H9 (cell line): ENCODE results near the gene ATP6V0A1. TPM values are rescaled to one million over a fixed set of nuclear protein-coding genes. Genes with fewer than 3 reads are reported as not detected.

Experiments used
- DNase-seq: peaks from one replicate; pipeline ENCODE4 v3.0.0-alpha.2; 2017
- H2AFZ ChIP-seq: one replicate; pipeline ENCODE4 v1.6.1; 2013; ENCODE audit warnings: mild to moderate bottlenecking, low read length, control low read depth, moderate library complexity
- H2AK5ac ChIP-seq: 2 replicates; pipeline ENCODE4 v1.6.1; 2013; ENCODE audit warnings: low read length, control low read depth, mixed read lengths; ENCODE audit not compliant: insufficient read length
- H2BK120ac ChIP-seq: one replicate; pipeline ENCODE4 v1.6.1; 2013; ENCODE audit warnings: low read depth, mild to moderate bottlenecking, low read length, control low read depth, inconsistent platforms; ENCODE audit not compliant: poor library complexity, severe bottlenecking
- H2BK12ac ChIP-seq: 2 replicates; pipeline ENCODE4 v1.6.1; 2013; ENCODE audit warnings: low read length, control low read depth, mixed read lengths, low read depth; ENCODE audit not compliant: insufficient read length
- H2BK15ac ChIP-seq: 2 replicates; pipeline ENCODE4 v1.6.1; 2013; ENCODE audit warnings: low read depth, low read length, control low read depth
- H2BK20ac ChIP-seq: one replicate; pipeline ENCODE4 v1.6.1; 2013; ENCODE audit warnings: low read depth, mild to moderate bottlenecking, low read length, control low read depth, inconsistent platforms; ENCODE audit not compliant: poor library complexity, severe bottlenecking
- H2BK5ac ChIP-seq: 2 replicates; pipeline ENCODE4 v1.6.1; 2013; ENCODE audit warnings: low read length, control low read depth, mixed read lengths; ENCODE audit not compliant: insufficient read length
- H3K14ac ChIP-seq: 2 replicates; pipeline ENCODE4 v1.6.1; 2013; ENCODE audit warnings: low read length, control low read depth; ENCODE audit not compliant: insufficient read depth
- H3K18ac ChIP-seq: 2 replicates; pipeline ENCODE4 v1.6.1; 2013; ENCODE audit warnings: low read depth, mild to moderate bottlenecking, mixed read lengths, low read length, control low read depth; ENCODE audit not compliant: insufficient read length
- H3K23ac ChIP-seq: 2 replicates; pipeline ENCODE4 v1.6.1; 2013; ENCODE audit warnings: low read length, control low read depth, mixed read lengths, low read depth; ENCODE audit not compliant: insufficient read length
- H3K23me2 ChIP-seq: 2 replicates; pipeline ENCODE4 v1.6.1; 2013; ENCODE audit warnings: low read depth, mild to moderate bottlenecking, mixed read lengths, low read length, control low read depth; ENCODE audit not compliant: insufficient read length, poor library complexity, severe bottlenecking
- H3K27ac ChIP-seq: 2 replicates; pipeline ENCODE4 v1.5.1; 2013; ENCODE audit warnings: low read length, control low read depth, mixed read lengths, low read depth; ENCODE audit not compliant: insufficient read length
- H3K27me3 ChIP-seq: 2 replicates; pipeline ENCODE4 v1.6.1; 2013; ENCODE audit warnings: low read length, control low read depth, inconsistent platforms; ENCODE audit not compliant: insufficient read depth
- H3K4ac ChIP-seq: 2 replicates; pipeline ENCODE4 v1.6.1; 2013; ENCODE audit warnings: low read depth, mild to moderate bottlenecking, control low read depth, inconsistent platforms, low read length, moderate library complexity
- H3K4me1 ChIP-seq: 2 replicates; pipeline ENCODE4 v1.6.1; 2013; ENCODE audit warnings: low read length, control low read depth, inconsistent platforms; ENCODE audit not compliant: insufficient read depth
- H3K4me2 ChIP-seq: 2 replicates; pipeline ENCODE4 v1.6.1; 2013; ENCODE audit warnings: low read length, control low read depth, mixed read lengths; ENCODE audit not compliant: insufficient read length, insufficient read depth
- H3K56ac ChIP-seq: 2 replicates; pipeline ENCODE4 v1.6.1; 2013; ENCODE audit warnings: low read depth, mild to moderate bottlenecking, mixed read lengths, low read length, control low read depth; ENCODE audit not compliant: insufficient read length
- H3K79me1 ChIP-seq: 2 replicates; pipeline ENCODE4 v1.6.1; 2013; ENCODE audit warnings: low read depth, mild to moderate bottlenecking, moderate library complexity, low read length, control low read depth, inconsistent platforms; ENCODE audit not compliant: insufficient read depth, poor library complexity, severe bottlenecking
- H3K79me2 ChIP-seq: 2 replicates; pipeline ENCODE4 v1.6.1; 2013; ENCODE audit warnings: low read length, control low read depth, inconsistent platforms; ENCODE audit not compliant: insufficient read depth
- H3K9ac ChIP-seq: 2 replicates; pipeline ENCODE4 v1.6.1; 2013; ENCODE audit warnings: low read length, control low read depth, mixed read lengths; ENCODE audit not compliant: insufficient read length; ENCODE audit errors: extremely low read depth
- H3K9me3 ChIP-seq: one replicate; pipeline ENCODE4 v1.6.1; 2013; ENCODE audit warnings: low read depth, low read length, inconsistent platforms; ENCODE audit not compliant: control insufficient read depth
- H3T11ph ChIP-seq: one replicate; pipeline ENCODE4 v1.6.1; 2013; ENCODE audit warnings: mild to moderate bottlenecking, low read length, control low read depth, inconsistent platforms
- H4K20me1 ChIP-seq: one replicate; pipeline ENCODE4 v1.6.1; 2013; ENCODE audit not compliant: control insufficient read depth, insufficient read length, insufficient read depth
- H4K5ac ChIP-seq: 2 replicates; pipeline ENCODE4 v1.6.1; 2013; ENCODE audit warnings: low read depth, mild to moderate bottlenecking, mixed read lengths, low read length, control low read depth; ENCODE audit not compliant: insufficient read length
- H4K8ac ChIP-seq: replicated peaks from 2 replicates; pipeline ENCODE4 v1.6.1; 2013; ENCODE audit warnings: low read length, control low read depth, mixed read lengths, low read depth; ENCODE audit not compliant: insufficient read length
- H4K91ac ChIP-seq: 2 replicates; pipeline ENCODE4 v1.6.1; 2013; ENCODE audit warnings: low read depth, mild to moderate bottlenecking, moderate library complexity, mixed read lengths, low read length, control low read depth; ENCODE audit not compliant: insufficient read length
- H3K27ac Mint-ChIP-seq, 3 experiments: 2 replicates in 2 of 3; 3 replicates in 1 of 3; pipeline ENCODE4 v1.8.0; 2020 to 2021; ENCODE audit warnings: mixed read lengths in 3 of 3, mild to moderate bottlenecking in 1 of 3, moderate library complexity in 1 of 3
- H3K27me3 Mint-ChIP-seq: 2 replicates; pipeline ENCODE4 v1.8.0; 2021; ENCODE audit warnings: low read depth, mild to moderate bottlenecking, moderate library complexity, mixed read lengths
- H3K36me3 Mint-ChIP-seq, 3 experiments: 2 replicates in 2 of 3; 3 replicates in 1 of 3; pipeline ENCODE4 v1.8.0; 2020 to 2021; ENCODE audit warnings: low read depth in 3 of 3, mixed read lengths in 3 of 3; ENCODE audit not compliant: insufficient read depth in 1 of 3
- H3K4me1 Mint-ChIP-seq, 2 experiments: 2 replicates each; pipeline ENCODE4 v1.8.0; 2020; ENCODE audit warnings: mixed read lengths in 2 of 2
- H3K4me3 Mint-ChIP-seq, 2 experiments: 2 replicates in 1 of 2; 3 replicates in 1 of 2; pipeline ENCODE4 v1.8.0; 2020 to 2021; ENCODE audit warnings: mild to moderate bottlenecking in 2 of 2, mixed read lengths in 2 of 2, moderate library complexity in 1 of 2
- H3K9me3 Mint-ChIP-seq, 2 experiments: 2 replicates in 1 of 2; 3 replicates in 1 of 2; pipeline ENCODE4 v1.8.0; 2020; ENCODE audit warnings: mild to moderate bottlenecking in 2 of 2, mixed read lengths in 2 of 2, moderate library complexity in 1 of 2
- WGBS: extraction: QIAGEN DNeasy Blood & Tissue Kit; methylation state at CpG from one replicate; pipeline ENCODE4 v1.1.7; 2013; ENCODE audit warnings: missing lambda C conversion rate, low lambda C conversion rate, mixed read lengths; ENCODE audit not compliant: insufficient read length; ENCODE audit errors: extremely low coverage; 5-methylcytosine and 5-hydroxymethylcytosine counted together
- total RNA-seq: library from RNA; stranded (reverse); gene quantifications from 2 replicates; pipeline ENCODE4 v1.2.1, GENCODE V29; 2021
- TF ChIP-seq, protein P1 (sequence below): fragments of 200-600 bp; sonication (generic); conservative IDR thresholded peaks from 3 replicates; pipeline ENCODE4 v1.8.0; 2021; ENCODE audit warnings: antibody characterized with exemption, mild to moderate bottlenecking

ATP6V0A1 gene
- total RNA-seq, 1 experiment from 2014 or later, result 54.1 TPM

DNA sequence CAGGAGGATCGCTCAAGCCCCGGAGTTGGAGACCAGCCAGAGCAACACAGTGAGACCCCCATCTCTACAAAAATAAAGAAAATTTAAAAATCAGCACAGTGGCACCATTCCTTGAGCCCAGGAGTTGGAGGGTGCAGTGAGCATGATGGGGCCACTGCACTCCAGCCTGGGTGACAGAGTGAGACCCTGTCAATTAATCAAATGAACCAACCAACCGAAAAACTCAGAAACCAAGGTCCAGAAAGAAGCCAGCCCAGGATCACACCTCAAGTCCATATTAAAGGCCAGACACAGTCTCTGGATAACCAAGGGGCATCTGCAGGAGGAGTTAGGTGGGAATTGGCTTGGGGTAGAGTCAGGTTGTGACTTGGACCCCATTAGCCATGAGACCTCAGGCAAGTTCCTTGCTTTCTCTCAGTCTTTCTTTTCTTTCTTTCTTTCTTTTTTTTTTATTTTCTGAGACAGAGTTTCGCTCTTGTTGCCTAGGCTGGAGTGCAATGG, 96.5 kb downstream of the ATP6V0A1 start:
- Histone ChIP-seq H3K14ac (no peak overlapping the region), H3K4ac (no peak overlapping the region), H3K27ac (no peak overlapping the region), H3K4me1 (no peaks in the 10 kb centered on the region), H2BK120ac (no peak overlapping the region), H3K56ac (no peak overlapping the region), H3K9ac (peak overlapping the region; percentile 85), H3K9me3 (no peaks in the 10 kb centered on the region), H3T11ph (no peak overlapping the region), H4K20me1 (no peaks in the 10 kb centered on the region), H2BK15ac (no peak overlapping the region), H3K23ac (no peak overlapping the region), H2AK5ac (no peak overlapping the region), H3K27me3 (no peaks in the 10 kb centered on the region), H3K18ac (no peak overlapping the region), H3K23me2 (peaks cover 7% of the 10 kb centered on the region), H4K91ac (no peak overlapping the region), H2BK5ac (no peak overlapping the region), H4K5ac (no peak overlapping the region), H2AFZ (no peak overlapping the region), H3K79me2 (no peaks in the 10 kb centered on the region), H4K8ac (no peak overlapping the region), H2BK20ac (no peak overlapping the region), H3K79me1 (no peaks in the 10 kb centered on the region), H3K4me2 (peak overlapping the region; percentile 43), H2BK12ac (no peak overlapping the region)
- Mint-ChIP-seq H3K36me3 (no peaks in the 10 kb centered on the region), H3K4me1 (peaks cover 10 to 26% of the 10 kb centered on the region in 2 experiments), H3K9me3 (no peaks in the 10 kb centered on the region), H3K27ac (peak overlapping the region in 2 of 3 experiments; percentile 74 to 96; a peak in 2 of 7 replicates), H3K27me3 (no peaks in the 10 kb centered on the region), H3K4me3 (peak overlapping the region; percentile 85 to 92)
- WGBS, result no CpG with 5 or more reads among the region's 4 CpGs
- DNase-seq, result no peak
- TF ChIP-seq, protein P1, sequence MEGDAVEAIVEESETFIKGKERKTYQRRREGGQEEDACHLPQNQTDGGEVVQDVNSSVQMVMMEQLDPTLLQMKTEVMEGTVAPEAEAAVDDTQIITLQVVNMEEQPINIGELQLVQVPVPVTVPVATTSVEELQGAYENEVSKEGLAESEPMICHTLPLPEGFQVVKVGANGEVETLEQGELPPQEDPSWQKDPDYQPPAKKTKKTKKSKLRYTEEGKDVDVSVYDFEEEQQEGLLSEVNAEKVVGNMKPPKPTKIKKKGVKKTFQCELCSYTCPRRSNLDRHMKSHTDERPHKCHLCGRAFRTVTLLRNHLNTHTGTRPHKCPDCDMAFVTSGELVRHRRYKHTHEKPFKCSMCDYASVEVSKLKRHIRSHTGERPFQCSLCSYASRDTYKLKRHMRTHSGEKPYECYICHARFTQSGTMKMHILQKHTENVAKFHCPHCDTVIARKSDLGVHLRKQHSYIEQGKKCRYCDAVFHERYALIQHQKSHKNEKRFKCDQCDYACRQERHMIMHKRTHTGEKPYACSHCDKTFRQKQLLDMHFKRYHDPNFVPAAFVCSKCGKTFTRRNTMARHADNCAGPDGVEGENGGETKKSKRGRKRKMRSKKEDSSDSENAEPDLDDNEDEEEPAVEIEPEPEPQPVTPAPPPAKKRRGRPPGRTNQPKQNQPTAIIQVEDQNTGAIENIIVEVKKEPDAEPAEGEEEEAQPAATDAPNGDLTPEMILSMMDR, result no peak
